Activated B cell treated with CpG ODN at 0.5 μM for 24 hours (primary cell): Measurements from ENCODE around the gene NDUFAF3. TPM values are rescaled to one million over a fixed set of nuclear protein-coding genes. Genes with fewer than 3 reads are reported as not detected.

Source experiments
- ATAC-seq: fragments of 200-7000 bp; cut with Tn5 transposase; one replicate; pipeline ENCODE4 v1.10.0; 2021; ENCODE audit warnings: low read depth, mild to moderate bottlenecking, moderate library complexity
- CTCF ChIA-PET: fragments of 350-600 bp; sonication (Branson Sonifier 250); formaldehyde crosslinking; loops from one replicate; lab custom pipeline; 2021; ENCODE audit warnings: antibody characterized with exemption; lab: Charles Lee
- POLR2A ChIA-PET: fragments of 350-600 bp; sonication (Branson Sonifier 250); formaldehyde crosslinking; loops from one replicate; lab custom pipeline; 2021; ENCODE audit warnings: antibody characterized with exemption; lab: Charles Lee
- DNase-seq: peaks from one replicate; pipeline ENCODE4 v3.0.0; 2022
- H3K27ac Mint-ChIP-seq: one replicate; pipeline ENCODE4 v1.8.0; 2020; ENCODE audit warnings: mixed read lengths
- H3K27me3 Mint-ChIP-seq: one replicate; pipeline ENCODE4 v1.8.0; 2021; ENCODE audit warnings: mixed read lengths
- H3K36me3 Mint-ChIP-seq: one replicate; pipeline ENCODE4 v1.8.0; 2021; ENCODE audit warnings: low read depth, mixed read lengths
- H3K4me1 Mint-ChIP-seq: one replicate; pipeline ENCODE4 v1.8.0; 2021; ENCODE audit warnings: mixed read lengths
- H3K4me3 Mint-ChIP-seq: one replicate; pipeline ENCODE4 v1.8.0; 2020; ENCODE audit warnings: mild to moderate bottlenecking, mixed read lengths
- H3K9me3 Mint-ChIP-seq: one replicate; pipeline ENCODE4 v1.8.0; 2020; ENCODE audit warnings: mixed read lengths
- intact Hi-C: fragments of 100-400 bp; cut with micrococcal nuclease; formaldehyde crosslinking; loops from one replicate; pipeline ENCODE4 v1.15.1; 2024
- total RNA-seq: library from RNA; stranded (reverse); gene quantifications from 2 replicates; pipeline ENCODE4 v1.2.3, GENCODE V29; 2022
- TF ChIP-seq, protein P1 (sequence below): fragments of 200-600 bp; IDR thresholded peaks from one replicate; pipeline ENCODE4 v1.8.0; 2022; ENCODE audit warnings: antibody characterized with exemption, mild to moderate bottlenecking

The NDUFAF3 gene
- total RNA-seq, 1 donor from 2014 or later, result 86.5 TPM

DNA sequence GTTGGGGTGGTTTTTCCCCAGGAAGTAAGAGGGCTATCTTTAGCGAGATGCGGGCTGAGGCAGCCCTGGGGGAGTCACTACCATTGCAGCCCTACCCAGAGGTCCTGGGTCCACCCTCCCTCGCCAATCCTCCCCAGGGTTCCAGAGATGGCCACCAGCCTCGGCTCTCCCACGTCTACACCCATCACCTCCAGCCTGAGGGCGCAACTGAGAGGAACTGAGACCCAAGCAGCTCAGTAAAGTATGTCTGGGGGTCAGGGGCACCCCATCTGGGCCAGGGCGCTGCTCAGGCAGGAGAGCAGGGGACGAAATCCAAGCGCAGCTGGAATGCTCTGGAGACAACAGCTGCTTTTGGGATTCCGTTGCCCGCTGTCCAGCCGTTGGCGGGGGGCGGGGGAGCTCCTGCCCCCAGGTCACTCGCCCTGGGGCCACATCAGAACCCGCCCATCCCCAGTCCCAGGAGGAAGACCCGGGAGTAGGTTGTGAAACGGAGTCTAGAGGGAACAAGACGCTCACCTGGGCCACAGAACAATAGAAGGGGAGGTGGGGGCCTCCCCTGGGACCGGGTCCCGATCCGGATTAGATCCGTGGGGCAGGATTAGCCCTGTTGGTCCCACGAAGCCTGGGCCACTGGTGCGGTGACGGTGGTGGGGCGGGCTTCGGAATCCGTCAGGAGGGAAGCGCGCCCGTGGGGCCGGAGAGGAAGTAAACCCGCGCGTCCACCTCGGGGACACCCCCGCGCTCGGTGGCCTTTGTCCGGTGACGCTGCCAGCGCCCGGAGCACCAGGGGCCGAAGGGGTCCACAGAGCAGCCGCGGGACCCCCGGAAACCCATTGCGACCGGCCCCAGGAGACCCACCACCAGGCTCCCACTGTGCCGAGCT, 1.4 kb upstream of the NDUFAF3 start:
- Mint-ChIP-seq H3K4me1 (peaks cover 54% of the 10 kb centered on the region), H3K36me3 (peaks cover 43% of the 10 kb centered on the region), H3K9me3 (no peaks in the 10 kb centered on the region), H3K27ac (peak overlapping the region; percentile 97), H3K4me3 (peak overlapping the region; percentile 94), H3K27me3 (no peaks in the 10 kb centered on the region)
- CTCF ChIA-PET, result interaction anchor here (1.2 to 3.6 kb wide), 6 partner anchors 9 to 75 kb away, joined by 3 to 30 read pairs (median 6); partner anchors contain the start of genes IMPDH2 and WDR6
- ATAC-seq (peak; percentile 0), DNase-seq (no peak)
- POLR2A ChIA-PET, result interaction anchor here (0.6 to 14.9 kb wide), 23 partner anchors 7 to 1548 kb away, joined by 3 to 372 read pairs (median 8); partner anchors contain the start of genes ARIH2, DAG1, IMPDH2 and P4HTM
- TF ChIP-seq, protein P1, sequence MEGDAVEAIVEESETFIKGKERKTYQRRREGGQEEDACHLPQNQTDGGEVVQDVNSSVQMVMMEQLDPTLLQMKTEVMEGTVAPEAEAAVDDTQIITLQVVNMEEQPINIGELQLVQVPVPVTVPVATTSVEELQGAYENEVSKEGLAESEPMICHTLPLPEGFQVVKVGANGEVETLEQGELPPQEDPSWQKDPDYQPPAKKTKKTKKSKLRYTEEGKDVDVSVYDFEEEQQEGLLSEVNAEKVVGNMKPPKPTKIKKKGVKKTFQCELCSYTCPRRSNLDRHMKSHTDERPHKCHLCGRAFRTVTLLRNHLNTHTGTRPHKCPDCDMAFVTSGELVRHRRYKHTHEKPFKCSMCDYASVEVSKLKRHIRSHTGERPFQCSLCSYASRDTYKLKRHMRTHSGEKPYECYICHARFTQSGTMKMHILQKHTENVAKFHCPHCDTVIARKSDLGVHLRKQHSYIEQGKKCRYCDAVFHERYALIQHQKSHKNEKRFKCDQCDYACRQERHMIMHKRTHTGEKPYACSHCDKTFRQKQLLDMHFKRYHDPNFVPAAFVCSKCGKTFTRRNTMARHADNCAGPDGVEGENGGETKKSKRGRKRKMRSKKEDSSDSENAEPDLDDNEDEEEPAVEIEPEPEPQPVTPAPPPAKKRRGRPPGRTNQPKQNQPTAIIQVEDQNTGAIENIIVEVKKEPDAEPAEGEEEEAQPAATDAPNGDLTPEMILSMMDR, result no peak
- intact Hi-C loops, result loop anchor here (1.0 to 10.0 kb wide), 10 partner anchors 9 to 1274 kb away; partner anchors contain the start of genes ARIH2, DAG1, HYAL3 and IFRD2

DNA sequence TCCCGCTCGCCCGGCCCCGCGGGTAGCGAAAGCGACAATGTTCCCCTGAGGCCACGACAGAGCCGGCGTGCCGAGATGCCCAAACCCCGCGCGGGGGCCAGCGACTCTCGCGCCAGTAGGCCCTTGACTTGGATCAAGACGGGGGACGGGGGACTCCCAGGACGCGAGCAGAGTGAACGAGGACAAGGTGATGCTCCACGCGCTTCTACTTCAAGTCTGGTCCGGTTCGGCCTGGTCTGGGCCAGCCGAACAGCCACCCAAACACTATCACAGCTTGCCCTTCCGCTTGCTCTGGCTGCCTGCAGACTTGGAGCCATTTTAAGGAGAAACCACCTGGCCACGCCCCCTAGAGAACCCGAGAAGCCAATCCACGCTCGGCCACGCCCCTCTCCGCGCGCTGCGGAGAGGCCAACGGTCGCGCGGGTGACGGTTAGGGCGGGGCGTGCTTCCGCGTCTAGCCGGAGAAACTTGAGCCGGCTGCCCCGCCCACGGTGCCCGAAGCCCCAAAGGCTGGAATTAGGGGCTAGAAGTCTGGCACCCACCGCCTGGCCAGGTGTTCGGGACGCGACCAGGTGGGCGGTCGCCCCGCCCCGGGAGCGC, 608 bp upstream of the NDUFAF3 start:
- peak; percentile 69 for ATAC-seq
- CTCF ChIA-PET, result interaction anchor here (1.2 to 3.6 kb wide), 8 partner anchors 8 to 73 kb away, joined by 3 to 30 read pairs (median 6); partner anchors contain the start of genes IMPDH2, P4HTM, QRICH1 and WDR6
- Mint-ChIP-seq H3K36me3 (peaks cover 44% of the 10 kb centered on the region), H3K9me3 (no peaks in the 10 kb centered on the region), H3K4me1 (peaks cover 59% of the 10 kb centered on the region), H3K27ac (peak overlapping the region; percentile 97), H3K27me3 (no peaks in the 10 kb centered on the region), H3K4me3 (peak overlapping the region; percentile 94)
- intact Hi-C loops, result loop anchor here (1.0 to 10.0 kb wide), 10 partner anchors 8 to 1273 kb away; partner anchors contain the start of genes ARIH2, DAG1, HYAL3 and IFRD2
- peak; percentile 98 for DNase-seq
- POLR2A ChIA-PET, result interaction anchor here (0.6 to 14.9 kb wide), 30 partner anchors 8 to 919 kb away, joined by 3 to 372 read pairs (median 4); partner anchors contain the start of genes ARIH2, DAG1, IMPDH2 and IP6K2
- TF ChIP-seq, protein P1, result no peak

- no peaks in the 10 kb centered on the region for H3K9me3 Mint-ChIP-seq
Measured at GRCh38 chr3:49022688-49023171, 809 bp downstream of the NDUFAF3 start.

GRCh38 chr3:49023775-49024174, 1.9 kb downstream of the NDUFAF3 start:
- POLR2A ChIA-PET, result interaction anchor here (0.6 to 14.9 kb wide), 4 partner anchors 16 to 70 kb away, joined by 3 to 372 read pairs (median 11); partner anchors contain the start of genes QRICH1 and WDR6
- CTCF ChIA-PET, result interaction anchor here (0.8 to 1.1 kb wide), 2 partner anchors 17 to 36 kb away, joined by 3 to 5 read pairs; partner anchors contain the start of gene WDR6
- intact Hi-C loops, result loop anchor here (5.0 to 10.0 kb wide), 2 partner anchors 176 to 1271 kb away; partner anchors contain the start of genes HYAL3, IFRD2, NAA80 and PRKAR2A
- H3K4me1 Mint-ChIP-seq, result peaks cover 71% of the 10 kb centered on the region
- peaks cover 58% of the 10 kb centered on the region for H3K36me3 Mint-ChIP-seq
- ATAC-seq, result no peak
- DNase-seq, result no peak
- peak overlapping the region; percentile 50 for H3K27ac Mint-ChIP-seq
- H3K9me3 Mint-ChIP-seq, result no peaks in the 10 kb centered on the region
- H3K27me3 Mint-ChIP-seq, result no peaks in the 10 kb centered on the region
- peak overlapping the region; percentile 35 for H3K4me3 Mint-ChIP-seq
- TF ChIP-seq, protein P1, result no peak

More at GRCh38 chr3:49022688-49023171, 809 bp downstream of the NDUFAF3 start:
- Mint-ChIP-seq H3K4me3 (peak overlapping the region; percentile 94), H3K27ac (peak overlapping the region; percentile 95), H3K27me3 (no peaks in the 10 kb centered on the region), H3K36me3 (peaks cover 54% of the 10 kb centered on the region), H3K4me1 (peaks cover 64% of the 10 kb centered on the region)
- no peak for DNase-seq
- CTCF ChIA-PET, result interaction anchor here (1.0 to 3.6 kb wide), 7 partner anchors 10 to 71 kb away, joined by 3 to 30 read pairs (median 6); partner anchors contain the start of genes P4HTM, QRICH1 and WDR6
- ATAC-seq, result no peak
- intact Hi-C loops, result loop anchor here (1.0 to 10.0 kb wide), 3 partner anchors 98 to 1272 kb away; partner anchors contain the start of genes HYAL3, IFRD2, NAA80 and PRKAR2A
- TF ChIP-seq, protein P1, result no peak
- POLR2A ChIA-PET, result interaction anchor here (0.5 to 14.9 kb wide), 13 partner anchors 9 to 1206 kb away, joined by 3 to 372 read pairs (median 10); partner anchors contain the start of genes P4HTM, QRICH1, USP19 and WDR6
